Measurements from ENCODE around the gene MOSPD3. TPM values are rescaled to one million over a fixed set of nuclear protein-coding genes. Genes with fewer than 3 reads are reported as not detected.
A peak's percentile ranks its signal among the peaks of the same experiment; 100 is the strongest.

MOSPD3 gene
- total RNA-seq, 3 donors from 2014 or later = 8.8 to 12.6 (median 11.8) TPM

- peaks cover 0 to 4% of the 10 kb centered on the region in 2 donors for H3K4me1 ChIP-seq
- peak in 1 of 2 donors; percentile 47 for DNase-seq (ENCODE audit: low spot score in 2 of 2)
- no peak overlapping the region for H3K27ac ChIP-seq
- H3K4me3 ChIP-seq = no peak overlapping the region
- H3K27me3 ChIP-seq = no peaks in the 10 kb centered on the region
- H3K9me3 ChIP-seq = no peaks in the 10 kb centered on the region
- intact Hi-C loops (cut with DNase I; ENCODE audit: low total_unique reads) = no loop called here
- no peak for TF ChIP-seq POLR2A (IDR thresholded peaks at IDR 0.05)
- no peak for TF ChIP-seq CTCF (IDR thresholded peaks at IDR 0.05)
- TF ChIP-seq POLR2AphosphoS5 (IDR thresholded peaks at IDR 0.05) = no peak
- no peaks in the 10 kb centered on the region for H3K36me3 ChIP-seq
Observed at GRCh38 chr7:100566018-100566531, 46.3 kb upstream of the MOSPD3 start.

- H3K4me1 ChIP-seq = peaks cover 0 to 4% of the 10 kb centered on the region in 2 donors
- DNase-seq (ENCODE audit: low spot score in 2 of 2) = peak in 1 of 2 donors; percentile 46
- H3K9me3 ChIP-seq = no peaks in the 10 kb centered on the region
- H3K4me3 ChIP-seq = no peak overlapping the region
- TF ChIP-seq POLR2A (IDR thresholded peaks at IDR 0.05) (no peak), CTCF (IDR thresholded peaks at IDR 0.05) (no peak), POLR2AphosphoS5 (IDR thresholded peaks at IDR 0.05) (no peak)
- H3K27me3 ChIP-seq = no peaks in the 10 kb centered on the region
- intact Hi-C loops (cut with DNase I; ENCODE audit: low total_unique reads) = no loop called here
- H3K36me3 ChIP-seq = no peaks in the 10 kb centered on the region
- no peak overlapping the region for H3K27ac ChIP-seq
Observed at GRCh38 chr7:100567031-100567730, 45.2 kb upstream of the MOSPD3 start.

- peaks cover 0 to 4% of the 10 kb centered on the region in 2 donors for H3K4me1 ChIP-seq
- H3K27ac ChIP-seq = peak overlapping the region in 1 of 2 donors; percentile 3
- TF ChIP-seq CTCF (IDR thresholded peaks at IDR 0.05) = no peak
- no peak for TF ChIP-seq POLR2AphosphoS5 (IDR thresholded peaks at IDR 0.05)
- H3K27me3 ChIP-seq = no peaks in the 10 kb centered on the region
- H3K9me3 ChIP-seq = no peaks in the 10 kb centered on the region
- no peak for DNase-seq (ENCODE audit: low spot score in 2 of 2)
- no peak overlapping the region for H3K4me3 ChIP-seq
- no peaks in the 10 kb centered on the region for H3K36me3 ChIP-seq
- intact Hi-C loops (cut with DNase I; ENCODE audit: low total_unique reads) = no loop called here
Observed at GRCh38 chr7:100567751-100568175, 44.6 kb upstream of the MOSPD3 start.

- intact Hi-C loops (cut with DNase I; ENCODE audit: low total_unique reads) = no loop called here
- TF ChIP-seq CTCF (IDR thresholded peaks at IDR 0.05) (no peak), POLR2A (IDR thresholded peaks at IDR 0.05) (no peak), POLR2AphosphoS5 (IDR thresholded peaks at IDR 0.05) (no peak)
- peak in 1 of 2 donors; percentile 42 for DNase-seq (ENCODE audit: low spot score in 2 of 2)
- Histone ChIP-seq H3K27ac (peak overlapping the region in 1 of 2 donors; percentile 3), H3K27me3 (no peaks in the 10 kb centered on the region), H3K9me3 (no peaks in the 10 kb centered on the region), H3K4me1 (peaks cover 0 to 4% of the 10 kb centered on the region in 2 donors), H3K4me3 (no peak overlapping the region), H3K36me3 (no peaks in the 10 kb centered on the region)
Observed at GRCh38 chr7:100568176-100568895, 44.0 kb upstream of the MOSPD3 start.
